GM10847 (cell line): Measurements from ENCODE around the gene PRELID1.

Experiments used
- POLR2A ChIP-seq: IDR thresholded peaks from 2 replicates; pipeline ENCODE4 v1.6.1; 2011; ENCODE audit not compliant: insufficient read length; ENCODE audit errors: extremely low read depth

PRELID1 gene

GRCh38 chr5:177303121-177303924 lies at the start of gene PRELID1, which contains the start of gene RAB24:
PRELID1 (plus strand) TSS chr5:177303799; CDS start chr5:177303986, 187 bp downstream.
RAB24 (minus strand) TSS chr5:177303719; CDS start chr5:177303288, 431 bp downstream.
- TF ChIP-seq POLR2A = peak; percentile 50

GRCh38 chr5:177256296-177256695 lies 47.3 kb upstream of the PRELID1 start:
- TF ChIP-seq POLR2A = no peak

GRCh38 chr5:177260961-177261360 lies 42.6 kb upstream of the PRELID1 start:
- no peak for TF ChIP-seq POLR2A

- TF ChIP-seq POLR2A = no peak
Measured at GRCh38 chr5:177261510-177261909, 42.1 kb upstream of the PRELID1 start.

GRCh38 chr5:177264178-177264577 lies 39.4 kb upstream of the PRELID1 start:
- TF ChIP-seq POLR2A = no peak

GRCh38 chr5:177265395-177265794 lies 38.2 kb upstream of the PRELID1 start:
- no peak for TF ChIP-seq POLR2A

- no peak for TF ChIP-seq POLR2A
Measured at GRCh38 chr5:177269232-177269895, 34.2 kb upstream of the PRELID1 start.

GRCh38 chr5:177269976-177270375 lies 33.6 kb upstream of the PRELID1 start:
- TF ChIP-seq POLR2A = no peak

- no peak for TF ChIP-seq POLR2A
Measured at GRCh38 chr5:177270653-177271052, 32.9 kb upstream of the PRELID1 start.

- no peak for TF ChIP-seq POLR2A
Measured at GRCh38 chr5:177271113-177271512, 32.5 kb upstream of the PRELID1 start.

- no peak for TF ChIP-seq POLR2A
Measured at GRCh38 chr5:177275883-177276282, 27.7 kb upstream of the PRELID1 start.

- TF ChIP-seq POLR2A = no peak
Measured at GRCh38 chr5:177276886-177277285, 26.7 kb upstream of the PRELID1 start.

GRCh38 chr5:177288191-177288590 lies 15.4 kb upstream of the PRELID1 start:
- no peak for TF ChIP-seq POLR2A

- TF ChIP-seq POLR2A = no peak
Measured at GRCh38 chr5:177290816-177291596, 12.6 kb upstream of the PRELID1 start.

- TF ChIP-seq POLR2A = no peak
Measured at GRCh38 chr5:177291735-177292134, 11.9 kb upstream of the PRELID1 start.
